Ecto neural progenitor cell (in vitro differentiated cells): ENCODE measurements around the gene NDRG3.
A peak's percentile ranks its signal among the peaks of the same experiment; 100 is the strongest.

Experiments
- DNase-seq: peaks from one replicate; pipeline ENCODE4 v3.0.0-alpha.2; 2018; ENCODE audit warnings: low spot score

The NDRG3 gene

GRCh38 chr20:36606158-36607066 lies 139.5 kb downstream of the NDRG3 start:
- DNase-seq = no peak

GRCh38 chr20:36605399-36606157 lies 140.3 kb downstream of the NDRG3 start, which contains the start of gene RAB5IF:
Gene RAB5IF, plus strand, starts transcription at chr20:36605779. Its CDS starts 173 bp downstream, at chr20:36605952.
- peak; percentile 99 for DNase-seq

- DNase-seq = peak; percentile 49
These were observed 140.9 kb downstream of the NDRG3 start for GRCh38 chr20:36604952-36605398.
